OCI-LY7 (cell line): ENCODE results near the gene FBLN2.

ENCODE experiments used
- CTCF ChIP-seq: fragments of 200-600 bp; sonication (generic); conservative IDR thresholded peaks from 2 replicates; pipeline ENCODE4 v1.5.1; 2014; ENCODE audit warnings: mild to moderate bottlenecking, antibody characterized with exemption, low read length, moderate library complexity, mixed read lengths
- EZH2phosphoT487 ChIP-seq: fragments of 200-600 bp; sonication (generic); IDR thresholded peaks from 2 replicates; pipeline ENCODE4 v1.6.1; 2018; ENCODE audit warnings: low read depth, borderline replicate concordance, mild to moderate bottlenecking, mixed run types, antibody characterized with exemption, low read length, moderate library complexity, mixed read lengths

GRCh38 chr3:13669457-13669856, 120.5 kb downstream of the FBLN2 start:
- no peak for TF ChIP-seq CTCF
- no peak for TF ChIP-seq EZH2phosphoT487
